A549 (cell line): ENCODE results near the gene IAPP.
"Not testable (repeated sequence)": the region's sequence is repeated elsewhere in the genome, so short reads cannot be mapped to it uniquely, and the experiment has no call there.

Experiments used
- BHLHE40 ChIP-seq: IDR thresholded peaks from 2 replicates; pipeline ENCODE4 v1.6.1; 2012; ENCODE audit warnings: low read depth, low read length, inconsistent platforms
- KDM1A ChIP-seq: fragments of 200-600 bp; sonication (generic); IDR thresholded peaks from 2 replicates; pipeline ENCODE4 v1.6.1; 2016; ENCODE audit warnings: low read depth, mild to moderate bottlenecking
- NR3C1 ChIP-seq: fragments of >200 bp; sonication (Bioruptor Twin); formaldehyde crosslinking; IDR thresholded peaks from 3 replicates; pipeline ENCODE4 v1.6.1; 2017
- TF ChIP-seq, protein P1 (sequence below): fragments of >200 bp; sonication (Bioruptor Twin); formaldehyde crosslinking; IDR thresholded peaks from 3 replicates; pipeline ENCODE4 v1.5.1; 2016

DNA sequence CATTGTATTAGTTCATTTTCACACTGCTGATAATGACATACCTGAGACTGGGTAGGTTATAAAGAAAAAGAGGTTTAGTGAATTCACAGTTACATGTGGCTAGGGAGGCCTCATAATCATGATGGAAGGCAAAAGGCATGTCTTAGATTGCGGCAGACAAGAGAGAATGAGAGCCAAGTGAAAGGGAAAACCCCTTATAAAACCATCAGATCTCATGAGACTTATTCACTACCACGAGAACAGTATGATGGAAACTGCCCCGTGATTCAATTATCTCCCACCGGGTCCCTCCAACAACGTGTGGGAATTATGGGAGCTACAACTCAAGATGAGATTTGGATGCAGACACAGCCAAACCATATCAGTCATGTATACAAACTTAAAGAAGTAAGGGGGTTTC lies 45.7 kb downstream of the IAPP start:
- TF ChIP-seq, protein P1, sequence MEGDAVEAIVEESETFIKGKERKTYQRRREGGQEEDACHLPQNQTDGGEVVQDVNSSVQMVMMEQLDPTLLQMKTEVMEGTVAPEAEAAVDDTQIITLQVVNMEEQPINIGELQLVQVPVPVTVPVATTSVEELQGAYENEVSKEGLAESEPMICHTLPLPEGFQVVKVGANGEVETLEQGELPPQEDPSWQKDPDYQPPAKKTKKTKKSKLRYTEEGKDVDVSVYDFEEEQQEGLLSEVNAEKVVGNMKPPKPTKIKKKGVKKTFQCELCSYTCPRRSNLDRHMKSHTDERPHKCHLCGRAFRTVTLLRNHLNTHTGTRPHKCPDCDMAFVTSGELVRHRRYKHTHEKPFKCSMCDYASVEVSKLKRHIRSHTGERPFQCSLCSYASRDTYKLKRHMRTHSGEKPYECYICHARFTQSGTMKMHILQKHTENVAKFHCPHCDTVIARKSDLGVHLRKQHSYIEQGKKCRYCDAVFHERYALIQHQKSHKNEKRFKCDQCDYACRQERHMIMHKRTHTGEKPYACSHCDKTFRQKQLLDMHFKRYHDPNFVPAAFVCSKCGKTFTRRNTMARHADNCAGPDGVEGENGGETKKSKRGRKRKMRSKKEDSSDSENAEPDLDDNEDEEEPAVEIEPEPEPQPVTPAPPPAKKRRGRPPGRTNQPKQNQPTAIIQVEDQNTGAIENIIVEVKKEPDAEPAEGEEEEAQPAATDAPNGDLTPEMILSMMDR: not testable (repeated sequence)
- not testable (repeated sequence) for TF ChIP-seq KDM1A, NR3C1, BHLHE40
